AG09309 (cell line): ENCODE results near the gene NTRK3.

Source experiments
- DNase-seq: peaks from one replicate; pipeline ENCODE4 v3.0.0-alpha.2; 2010; ENCODE audit warnings: low read depth
- H3K4me3 ChIP-seq: 2 replicates; pipeline ENCODE4 v1.5.1; 2011; ENCODE audit warnings: mild to moderate bottlenecking, low read depth, low read length, moderate library complexity; ENCODE audit not compliant: control insufficient read depth
- TF ChIP-seq, protein P1 (sequence below): IDR thresholded peaks from 2 replicates; pipeline ENCODE4 v1.5.1; 2011; ENCODE audit warnings: mild to moderate bottlenecking, low read depth, low read length, inconsistent platforms; ENCODE audit not compliant: insufficient read depth, control insufficient read depth; ENCODE audit errors: missing control alignments

NTRK3 gene

DNA sequence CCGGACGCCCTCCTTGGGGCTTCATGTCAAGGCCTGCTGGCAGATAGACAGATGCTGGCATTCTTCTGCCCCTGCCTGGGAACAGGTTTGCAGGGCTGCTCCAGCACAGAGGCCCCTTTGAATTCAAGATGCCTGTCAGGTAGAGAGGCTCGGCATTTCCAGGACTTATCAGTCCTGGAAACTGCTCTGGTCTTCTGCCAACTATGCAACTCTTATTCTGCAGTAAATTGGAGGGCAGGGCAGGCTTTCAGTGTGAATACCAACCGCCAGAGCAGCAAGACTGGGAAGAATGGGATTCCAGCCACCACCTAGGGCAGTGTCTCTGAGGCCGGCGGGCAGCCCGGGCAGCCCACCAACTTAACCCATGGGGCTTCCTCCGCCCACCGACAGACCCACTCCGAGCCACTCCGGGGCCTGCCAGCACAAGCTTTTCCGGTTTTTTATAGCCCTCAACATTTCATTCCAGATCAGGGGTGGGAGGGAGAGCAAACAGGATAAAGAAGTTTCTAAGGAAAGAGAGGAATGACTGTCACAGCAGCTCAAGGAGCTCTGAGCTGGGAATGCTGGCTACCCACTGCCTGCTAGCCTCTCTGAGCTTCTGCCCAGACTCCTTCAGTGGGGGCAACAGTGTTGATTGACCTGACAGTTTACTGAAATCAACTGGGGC is 140.9 kb downstream of the NTRK3 start:
- TF ChIP-seq, protein P1, sequence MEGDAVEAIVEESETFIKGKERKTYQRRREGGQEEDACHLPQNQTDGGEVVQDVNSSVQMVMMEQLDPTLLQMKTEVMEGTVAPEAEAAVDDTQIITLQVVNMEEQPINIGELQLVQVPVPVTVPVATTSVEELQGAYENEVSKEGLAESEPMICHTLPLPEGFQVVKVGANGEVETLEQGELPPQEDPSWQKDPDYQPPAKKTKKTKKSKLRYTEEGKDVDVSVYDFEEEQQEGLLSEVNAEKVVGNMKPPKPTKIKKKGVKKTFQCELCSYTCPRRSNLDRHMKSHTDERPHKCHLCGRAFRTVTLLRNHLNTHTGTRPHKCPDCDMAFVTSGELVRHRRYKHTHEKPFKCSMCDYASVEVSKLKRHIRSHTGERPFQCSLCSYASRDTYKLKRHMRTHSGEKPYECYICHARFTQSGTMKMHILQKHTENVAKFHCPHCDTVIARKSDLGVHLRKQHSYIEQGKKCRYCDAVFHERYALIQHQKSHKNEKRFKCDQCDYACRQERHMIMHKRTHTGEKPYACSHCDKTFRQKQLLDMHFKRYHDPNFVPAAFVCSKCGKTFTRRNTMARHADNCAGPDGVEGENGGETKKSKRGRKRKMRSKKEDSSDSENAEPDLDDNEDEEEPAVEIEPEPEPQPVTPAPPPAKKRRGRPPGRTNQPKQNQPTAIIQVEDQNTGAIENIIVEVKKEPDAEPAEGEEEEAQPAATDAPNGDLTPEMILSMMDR = no peak

DNA sequence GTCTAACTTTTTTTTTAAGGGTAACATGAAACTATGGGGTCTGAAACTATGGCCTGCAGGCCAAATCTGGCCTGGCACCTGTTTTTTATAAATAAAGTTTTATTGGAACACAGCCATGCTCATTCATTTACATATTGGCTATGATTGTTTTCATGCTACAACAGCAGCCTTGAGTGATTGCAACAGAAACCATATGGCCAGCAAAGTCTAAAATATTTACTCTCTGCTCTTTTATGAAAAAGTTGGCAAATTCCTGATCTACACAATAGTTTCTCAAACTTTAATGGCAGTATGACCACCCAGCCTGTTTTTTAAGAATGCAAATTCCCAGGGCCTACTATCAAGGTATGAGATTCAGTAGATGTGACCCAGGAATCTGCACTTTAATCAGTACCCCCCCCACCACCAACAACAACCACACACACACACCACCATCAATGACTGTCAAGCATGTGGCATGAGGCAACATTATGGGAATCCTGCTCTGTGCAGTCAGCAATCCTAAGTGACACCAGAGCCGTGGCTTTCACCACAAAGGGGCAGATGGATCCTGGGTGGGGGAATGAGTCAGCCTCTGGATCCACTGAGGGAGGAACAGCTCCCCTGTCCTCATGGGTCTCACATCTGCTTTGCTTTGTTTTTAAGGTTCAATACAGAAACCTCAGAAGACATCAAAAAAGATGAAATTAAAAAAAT is 142.8 kb downstream of the NTRK3 start:
- no peak overlapping the region for H3K4me3 ChIP-seq
- TF ChIP-seq, protein P1 = no peak
- peak; percentile 2 for DNase-seq

More for the DNA sequence above, 140.9 kb downstream of the NTRK3 start:
- DNase-seq = no peak
- no peak overlapping the region for H3K4me3 ChIP-seq

DNA sequence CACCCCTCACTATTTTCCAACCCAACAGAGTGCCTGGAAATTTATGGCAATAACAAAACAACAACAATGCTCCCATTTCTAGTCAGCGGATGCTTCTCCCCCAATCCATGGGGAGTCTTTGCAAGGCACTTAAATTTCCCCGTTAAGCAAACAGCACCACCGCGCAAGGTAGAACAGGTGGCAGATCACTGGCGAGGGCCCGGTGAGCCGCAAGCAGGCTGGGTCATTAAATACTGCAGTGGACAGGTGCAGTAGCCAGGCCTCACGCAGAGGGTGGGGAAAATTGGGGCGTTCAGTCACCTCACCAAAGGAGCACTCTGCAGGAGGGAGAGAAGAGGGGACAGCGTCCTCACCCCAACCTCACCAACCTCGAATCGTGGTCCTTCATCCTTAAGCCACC is 147.5 kb downstream of the NTRK3 start:
- TF ChIP-seq, protein P1 = no peak
- no peak overlapping the region for H3K4me3 ChIP-seq
- no peak for DNase-seq

DNA sequence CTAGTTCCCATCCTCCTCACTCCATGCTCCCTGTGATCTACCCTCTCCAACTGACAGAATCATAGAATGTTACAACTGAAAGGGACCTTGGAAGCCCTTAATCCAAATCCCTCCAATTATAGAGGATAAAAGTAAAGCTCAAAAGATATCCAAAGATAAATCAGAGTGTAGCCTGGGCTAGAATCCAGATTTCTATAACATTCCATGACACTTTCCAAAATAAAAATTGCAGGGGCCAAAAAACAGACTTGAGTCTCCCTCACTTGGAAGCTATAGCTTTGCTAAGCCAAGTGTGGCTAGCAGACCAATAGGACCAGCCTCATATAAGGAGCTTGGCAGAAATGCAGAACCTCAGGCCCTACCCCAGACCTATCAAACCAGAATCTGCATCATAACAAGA is 148.1 kb downstream of the NTRK3 start:
- no peak for DNase-seq

DNA sequence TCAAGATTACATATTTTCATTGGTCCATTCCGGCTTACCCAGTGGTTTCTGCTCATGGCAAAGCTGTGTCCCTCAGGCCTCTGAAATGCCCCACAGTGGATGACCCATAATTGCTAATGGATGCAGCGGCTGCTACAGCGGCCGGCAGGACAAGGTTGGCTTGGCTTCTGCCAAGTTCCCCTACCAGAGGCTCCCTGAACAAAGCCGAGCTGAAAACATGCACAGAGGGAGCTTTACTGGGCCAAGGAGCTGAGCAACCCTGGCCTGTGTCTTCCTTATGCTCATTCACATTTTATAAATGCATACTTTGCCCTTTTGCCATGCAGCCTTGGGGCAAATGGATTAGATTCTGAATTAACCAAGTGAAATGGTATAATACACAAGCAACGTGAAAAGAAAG is 150.5 kb downstream of the NTRK3 start:
- no peak for DNase-seq
- H3K4me3 ChIP-seq = no peak overlapping the region
- TF ChIP-seq, protein P1 = no peak

More for the DNA sequence above, 148.1 kb downstream of the NTRK3 start:
- H3K4me3 ChIP-seq = no peak overlapping the region
- TF ChIP-seq, protein P1 = no peak

DNA sequence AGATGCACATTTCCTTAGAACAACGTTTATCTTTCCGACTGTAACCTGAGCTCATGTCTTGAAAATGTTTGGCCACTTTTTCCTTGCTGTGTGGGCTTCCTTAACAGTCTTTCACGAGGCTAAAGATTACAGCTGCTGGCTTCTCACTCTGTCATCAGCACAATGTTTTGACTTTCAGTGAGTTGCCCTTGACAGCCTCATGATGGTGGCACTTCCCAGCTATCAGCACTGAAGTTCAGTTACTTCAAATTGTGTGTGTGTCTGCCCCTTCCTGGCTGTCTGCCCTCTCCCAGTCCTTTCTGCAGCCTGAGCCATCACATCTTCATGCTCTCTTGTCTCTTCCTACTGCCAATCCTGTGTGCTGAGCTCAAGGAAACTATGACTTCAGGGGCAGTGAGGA is 152.2 kb downstream of the NTRK3 start:
- TF ChIP-seq, protein P1 = no peak
- no peak for DNase-seq

More for the DNA sequence above, 152.2 kb downstream of the NTRK3 start:
- no peak overlapping the region for H3K4me3 ChIP-seq
